Middle frontal gyrus (tissue), 1 donor: ENCODE results near the gene COL6A3.
"Not testable (repeated sequence)": the region's sequence is repeated elsewhere in the genome, so short reads cannot be mapped to it uniquely, and the experiment has no call there.

Source experiments
- DNase-seq: peaks from one replicate; pipeline ENCODE4 v3.0.0-alpha.2; 2015; ENCODE audit warnings: low spot score; ENCODE audit errors: extremely low spot score

Gene COL6A3

GRCh38 chr2:237418300-237418699 lies 4.3 kb upstream of the COL6A3 start:
- DNase-seq = no peak

- no peak for DNase-seq
These were observed 782 bp downstream of the COL6A3 start for GRCh38 chr2:237412988-237413776.

- DNase-seq = no peak
These were observed 1.3 kb downstream of the COL6A3 start for GRCh38 chr2:237412646-237412987.

DNA sequence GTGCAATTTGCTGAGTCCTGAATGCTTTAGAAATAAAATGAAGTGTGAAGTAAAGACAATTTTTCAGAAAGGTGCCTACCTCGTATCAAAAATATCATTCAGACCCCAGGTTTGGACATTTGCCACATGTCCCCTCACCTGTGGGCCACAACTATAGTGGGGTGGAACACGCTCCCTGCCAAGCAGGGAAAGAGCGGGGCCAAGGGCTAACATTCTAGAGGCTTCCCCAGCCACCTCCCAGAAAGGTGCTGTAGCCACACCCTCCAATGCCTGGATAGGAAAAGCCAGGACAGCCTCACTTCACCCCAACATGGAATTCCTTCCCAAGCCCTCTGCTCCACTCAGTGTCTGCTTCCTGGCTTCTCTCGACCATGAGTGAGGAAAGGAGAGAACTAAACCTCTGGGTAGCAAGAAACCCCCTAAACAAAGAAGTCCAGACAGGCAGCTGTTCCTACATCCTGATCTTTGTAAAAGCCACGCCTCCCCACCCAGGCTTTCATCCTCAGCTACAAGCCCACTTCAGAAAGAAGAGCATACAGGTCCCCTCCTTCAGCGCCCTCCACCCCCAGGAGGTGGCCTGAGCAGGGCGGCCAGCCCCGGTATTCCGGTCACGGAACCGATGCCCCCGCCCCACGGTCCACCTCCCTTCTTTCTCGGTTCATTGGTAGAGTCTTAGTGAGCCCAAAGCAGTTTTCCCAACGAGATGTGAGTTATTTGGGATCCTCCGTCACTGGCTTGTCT lies 2.1 kb downstream of the COL6A3 start:
- no peak for DNase-seq

DNA sequence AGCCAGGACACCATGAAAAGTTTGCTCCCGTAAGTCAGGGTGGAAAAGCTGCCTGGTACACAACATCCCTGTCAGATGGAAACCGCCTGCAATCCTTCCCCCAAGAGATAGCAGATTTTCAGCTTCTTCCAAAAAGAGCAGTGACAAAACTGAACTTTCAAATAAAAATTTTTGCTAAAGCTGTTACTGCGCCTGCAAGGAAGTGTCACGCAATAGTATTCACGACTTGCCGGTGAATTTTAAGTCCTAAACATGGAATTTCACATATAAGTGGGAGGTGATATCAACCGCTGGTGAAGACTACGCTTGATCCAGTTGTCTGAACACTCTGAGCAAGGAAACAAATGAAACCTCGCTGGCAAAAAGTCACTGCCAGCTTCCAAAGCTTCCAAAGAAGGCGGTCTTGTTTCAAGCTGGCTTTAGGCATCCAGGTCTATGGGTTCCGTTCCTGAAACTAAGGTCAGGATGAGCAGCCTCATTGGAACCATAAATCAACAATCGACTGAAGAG lies 2.8 kb downstream of the COL6A3 start:
- no peak for DNase-seq

- not testable (repeated sequence) for DNase-seq
These were observed 4.7 kb downstream of the COL6A3 start for GRCh38 chr2:237409263-237409662.

GRCh38 chr2:237408335-237409000 lies 5.5 kb downstream of the COL6A3 start:
- DNase-seq = no peak

- DNase-seq = no peak
These were observed 6.3 kb downstream of the COL6A3 start for GRCh38 chr2:237407700-237408099.

GRCh38 chr2:237406371-237406895 lies 7.5 kb downstream of the COL6A3 start:
- DNase-seq = no peak

- DNase-seq = no peak
These were observed 8.4 kb downstream of the COL6A3 start for GRCh38 chr2:237405605-237406004.

DNA sequence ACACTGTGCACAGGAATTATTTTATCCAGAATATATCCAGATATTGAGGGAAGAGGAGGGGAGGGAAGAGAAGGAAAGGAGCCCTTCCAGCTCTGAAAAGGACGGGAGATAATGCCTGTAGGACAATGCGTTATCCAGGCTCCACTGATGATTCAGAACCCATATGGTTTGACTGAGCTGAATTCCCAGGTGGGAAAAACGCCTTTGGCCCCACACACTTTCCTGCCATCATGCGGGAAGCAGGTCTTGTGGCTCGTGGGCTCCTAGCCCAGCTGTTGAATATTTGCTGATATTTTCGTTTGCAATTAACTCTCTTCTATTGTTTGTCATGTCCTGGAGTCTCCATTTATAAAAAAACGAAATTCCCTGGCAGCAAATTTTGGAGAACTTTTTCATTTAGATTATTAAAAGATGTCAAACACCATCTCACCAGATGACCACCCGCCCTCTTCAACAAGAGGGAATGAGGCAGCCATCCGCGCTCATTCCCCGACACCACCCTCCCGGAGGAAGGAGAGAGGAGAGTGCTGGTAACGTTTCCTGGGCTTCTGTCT lies 8.9 kb downstream of the COL6A3 start:
- DNase-seq = no peak

DNA sequence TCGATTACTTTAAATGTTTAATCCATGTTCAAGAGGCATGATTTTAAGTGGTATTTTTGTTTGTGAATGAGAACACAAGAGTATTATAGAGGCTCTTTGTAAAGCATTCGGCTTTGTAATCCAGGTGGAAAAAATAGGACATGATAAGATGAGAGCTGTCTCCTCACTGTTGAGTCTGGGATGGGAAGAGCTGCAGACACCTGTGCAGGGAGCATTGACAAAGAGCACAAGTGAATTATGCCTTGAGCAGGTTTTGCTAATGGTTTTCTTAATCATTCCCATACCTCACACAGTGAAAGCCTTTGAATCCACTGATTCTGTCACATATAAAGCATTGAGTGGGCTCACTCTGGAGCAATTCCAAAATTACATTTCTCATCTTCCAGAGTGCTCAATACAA lies 9.6 kb downstream of the COL6A3 start:
- no peak for DNase-seq

DNA sequence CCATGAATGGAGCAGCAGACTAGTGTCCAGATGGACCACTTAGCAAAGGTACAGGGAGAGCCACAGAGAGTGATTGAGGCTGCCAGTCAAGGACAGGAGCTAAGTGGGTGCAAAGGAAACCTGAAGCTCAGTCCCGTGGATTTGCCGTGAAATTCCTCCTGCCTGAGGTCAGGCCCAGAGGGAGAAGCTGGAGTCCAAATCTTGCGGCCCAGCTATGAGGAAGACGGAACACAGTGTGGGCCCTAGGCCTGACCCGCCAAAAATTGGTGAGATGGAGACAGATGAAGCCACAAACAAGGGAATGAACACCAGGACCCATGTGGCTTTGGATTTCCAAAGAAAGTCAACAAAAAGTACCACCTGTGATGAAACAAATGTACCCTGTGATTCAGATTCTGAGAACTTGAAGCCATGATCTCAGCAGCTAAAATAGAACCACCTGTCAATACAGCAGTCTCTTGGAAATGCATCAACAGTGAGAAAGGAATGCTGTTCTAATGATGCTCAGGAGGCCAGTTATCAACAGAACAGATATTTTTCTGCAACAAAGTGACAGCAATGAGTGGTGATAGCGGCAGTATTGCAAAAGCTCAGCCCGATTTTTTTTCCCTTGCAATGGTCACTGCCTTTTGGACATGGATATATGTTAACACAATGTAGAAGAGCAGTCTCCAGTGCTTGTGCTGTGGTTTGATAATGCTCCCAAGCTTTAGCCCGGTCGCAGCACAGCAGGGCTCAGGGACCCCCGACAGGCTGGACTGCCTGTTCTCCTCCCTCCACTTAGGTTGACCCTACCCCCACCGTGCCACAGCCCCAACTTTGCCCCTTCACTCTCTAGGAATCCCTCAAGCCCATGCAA lies 10.7 kb downstream of the COL6A3 start:
- DNase-seq = no peak

GRCh38 chr2:237400199-237400598 lies 13.8 kb downstream of the COL6A3 start:
- DNase-seq = no peak

DNA sequence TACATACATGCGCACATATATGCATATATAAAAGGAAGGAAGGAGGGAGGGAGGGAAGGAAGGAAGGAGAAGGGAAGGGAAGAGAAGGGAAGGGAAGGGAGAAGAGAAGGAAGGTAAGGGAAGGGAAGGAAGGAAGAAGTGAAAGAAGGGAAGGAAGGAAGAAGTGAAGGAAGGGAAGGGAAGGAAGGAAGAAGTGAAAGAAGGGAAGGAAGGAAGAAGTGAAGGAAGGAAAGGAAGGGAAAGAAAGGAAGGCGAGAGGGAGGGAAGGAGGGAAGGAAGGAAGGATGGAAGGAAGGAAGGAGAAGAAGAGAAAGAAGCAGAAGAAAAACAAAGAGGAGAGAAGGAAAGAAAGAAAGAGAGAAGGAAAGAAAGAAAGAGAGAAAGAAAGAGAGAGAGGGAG lies 16.9 kb downstream of the COL6A3 start:
- no peak for DNase-seq

DNA sequence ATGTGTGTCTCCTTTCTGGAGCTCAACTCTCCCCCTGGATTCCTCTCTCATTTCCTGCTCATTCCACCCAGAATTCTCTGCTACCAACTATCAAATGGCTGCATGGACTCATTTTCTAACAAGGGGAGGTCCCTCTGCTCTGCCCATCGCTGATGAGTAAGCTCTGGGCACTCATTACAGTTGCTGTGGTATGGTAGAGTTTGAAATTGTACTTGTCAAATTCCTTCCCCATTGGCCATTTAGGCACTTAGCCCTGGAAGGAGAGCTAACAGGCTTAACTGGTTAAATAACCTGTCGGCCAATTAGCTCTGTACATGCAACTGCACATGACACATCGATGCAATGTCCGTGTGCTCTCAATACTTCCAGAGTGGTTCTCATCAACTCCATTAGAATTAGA lies 20.4 kb downstream of the COL6A3 start:
- DNase-seq = no peak

- no peak for DNase-seq
These were observed 21.8 kb downstream of the COL6A3 start for GRCh38 chr2:237392186-237392585.

DNA sequence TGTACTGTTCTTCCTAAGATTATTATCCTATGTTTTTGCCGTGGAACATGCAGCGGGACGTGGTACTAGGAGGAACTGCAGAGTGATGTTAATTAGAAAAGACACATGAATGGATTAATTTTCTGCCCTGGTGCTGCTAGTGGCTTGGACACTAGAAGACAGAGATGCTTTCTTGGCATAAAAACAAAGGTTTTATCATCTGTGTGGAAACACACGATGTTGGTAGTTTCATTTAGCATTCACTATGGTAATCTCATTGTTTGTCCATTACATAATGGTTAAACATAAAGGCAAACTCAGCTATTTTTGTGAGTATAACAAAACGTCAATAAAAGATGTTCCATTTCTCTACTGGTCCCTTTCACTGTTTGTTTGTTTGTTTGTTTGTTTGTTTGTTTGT lies 22.8 kb downstream of the COL6A3 start:
- no peak for DNase-seq

DNA sequence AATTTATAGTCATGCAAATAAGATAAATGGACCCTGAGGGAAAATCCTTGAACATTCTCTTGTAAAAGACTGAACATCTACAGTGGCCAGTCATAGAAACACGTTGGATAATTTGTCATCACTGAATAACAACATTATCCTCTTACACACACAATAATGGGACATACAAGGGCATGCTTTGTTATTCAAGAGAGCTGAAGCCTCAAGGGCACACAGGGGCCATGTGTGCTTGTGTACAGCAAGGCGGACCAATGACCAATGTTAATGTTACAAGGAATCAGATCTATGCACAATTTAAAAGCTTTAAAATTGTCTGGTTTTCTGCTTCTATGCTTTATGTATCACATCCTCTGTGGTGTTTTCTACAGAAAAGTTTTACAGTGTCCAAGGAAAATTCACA lies 23.7 kb downstream of the COL6A3 start:
- DNase-seq = no peak

GRCh38 chr2:237389831-237390230 lies 24.1 kb downstream of the COL6A3 start:
- no peak for DNase-seq

- DNase-seq = no peak
These were observed 25.9 kb downstream of the COL6A3 start for GRCh38 chr2:237388036-237388435.
